Measurements from ENCODE around the gene NR6A1. TPM values are rescaled to one million over a fixed set of nuclear protein-coding genes. Genes with fewer than 3 reads are reported as not detected.

NR6A1 gene
- total RNA-seq, 1 experiment from 2014 or later = 0.77 TPM

GRCh38 chr9:124696101-124696500 lies 75.0 kb downstream of the NR6A1 start:
- peaks cover 10% of the 10 kb centered on the region for H3K4me1 ChIP-seq (ENCODE audit: insufficient read depth, low read length)
- no TSS peak for BruUV-seq (replicated peaks)

DNA sequence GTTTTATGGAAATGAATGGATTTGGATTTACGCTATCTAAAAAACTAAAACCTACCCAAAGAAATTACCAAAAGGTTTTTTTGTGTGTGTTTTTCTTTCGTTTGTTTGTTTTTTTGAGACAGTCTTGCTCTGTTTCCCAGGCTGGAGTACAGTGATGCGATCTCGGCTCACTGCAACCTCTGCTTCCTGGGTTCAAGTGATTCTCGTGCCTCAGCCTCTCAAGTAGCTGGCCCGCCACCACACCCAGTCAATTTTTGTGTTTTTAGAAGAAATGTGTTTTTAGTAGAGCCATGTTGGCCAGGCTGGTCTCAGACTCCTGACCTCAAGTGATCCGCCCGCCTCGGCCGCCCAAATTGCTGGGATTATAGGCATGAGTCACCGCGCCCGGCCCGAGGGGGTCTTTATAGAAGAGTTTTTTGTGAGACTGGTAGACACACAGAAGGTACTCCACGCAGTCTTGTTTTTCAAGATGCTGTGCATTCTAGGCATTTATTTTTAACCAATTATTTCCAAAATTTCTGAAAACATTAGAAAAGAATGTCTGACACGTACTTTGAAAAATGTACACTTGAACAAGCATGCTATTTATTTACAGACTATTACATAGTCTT lies 75.7 kb downstream of the NR6A1 start:
- no peak overlapping the region for H3K27ac ChIP-seq (ENCODE audit: low read length)
- ATAC-seq (no peak), DNase-seq (no peak)
- H3K9me2 ChIP-seq (replicated peaks; ENCODE audit: low read length) = no peaks in the 10 kb centered on the region
- H4K20me1 ChIP-seq (ENCODE audit: low read length) = no peaks in the 10 kb centered on the region
- no TSS peak for BruUV-seq (replicated peaks)
- no peaks in the 10 kb centered on the region for H3K79me2 ChIP-seq (ENCODE audit: low read length)
- no peaks in the 10 kb centered on the region for H3F3A ChIP-seq (ENCODE audit: low read length, unreplicated experiment)
- H3K4me1 ChIP-seq (ENCODE audit: insufficient read depth, low read length) = peaks cover 10% of the 10 kb centered on the region
- no peak overlapping the region for H3K4me3 ChIP-seq (ENCODE audit: low read length)
- no peaks in the 10 kb centered on the region for H3K27me3 ChIP-seq (ENCODE audit: low read length)
- no peak overlapping the region for H3K9ac ChIP-seq (ENCODE audit: low read length)
- H3K4me2 ChIP-seq (ENCODE audit: low read length) = no peak overlapping the region
- H3K9me3 ChIP-seq (ENCODE audit: low read length) = no peaks in the 10 kb centered on the region
- CTCF ChIA-PET = no interaction called here
- no peaks in the 10 kb centered on the region for H3K36me3 ChIP-seq (ENCODE audit: low read depth, low read length)
- POLR2A ChIA-PET (ENCODE audit: unreplicated experiment) = no interaction called here
- intact Hi-C loops (cut with micrococcal nuclease) = no loop called here
- TF ChIP-seq EZH2phosphoT487 (IDR thresholded peaks at IDR 0.05; ENCODE audit: borderline replicate concordance, low read length) (no peak), CTCF (conservative IDR thresholded peaks at IDR 0.05; ENCODE audit: low read depth, low read length) (no peak), EZH2 (IDR thresholded peaks at IDR 0.05; ENCODE audit: low read length, unreplicated experiment) (no peak)
- H2AFZ ChIP-seq (ENCODE audit: low read length) = no peak overlapping the region

More at GRCh38 chr9:124696101-124696500, 75.0 kb downstream of the NR6A1 start:
- no peak overlapping the region for H3K4me3 ChIP-seq (ENCODE audit: low read length)
- H3K9ac ChIP-seq (ENCODE audit: low read length) = no peak overlapping the region
- no peaks in the 10 kb centered on the region for H3F3A ChIP-seq (ENCODE audit: low read length, unreplicated experiment)
- CTCF ChIA-PET = no interaction called here
- no peak overlapping the region for H3K4me2 ChIP-seq (ENCODE audit: low read length)
- H3K27me3 ChIP-seq (ENCODE audit: low read length) = no peaks in the 10 kb centered on the region
- H3K79me2 ChIP-seq (ENCODE audit: low read length) = no peaks in the 10 kb centered on the region
- no peak overlapping the region for H2AFZ ChIP-seq (ENCODE audit: low read length)
- no peaks in the 10 kb centered on the region for H3K36me3 ChIP-seq (ENCODE audit: low read depth, low read length)
- ATAC-seq (no peak), DNase-seq (no peak)
- POLR2A ChIA-PET (ENCODE audit: unreplicated experiment) = no interaction called here
- TF ChIP-seq EZH2phosphoT487 (IDR thresholded peaks at IDR 0.05; ENCODE audit: borderline replicate concordance, low read length) = no peak
- TF ChIP-seq CTCF (conservative IDR thresholded peaks at IDR 0.05; ENCODE audit: low read depth, low read length) = no peak
- TF ChIP-seq EZH2 (IDR thresholded peaks at IDR 0.05; ENCODE audit: low read length, unreplicated experiment) = no peak
- H3K27ac ChIP-seq (ENCODE audit: low read length) = no peak overlapping the region
- no peaks in the 10 kb centered on the region for H4K20me1 ChIP-seq (ENCODE audit: low read length)
- intact Hi-C loops (cut with micrococcal nuclease) = no loop called here
- no peaks in the 10 kb centered on the region for H3K9me2 ChIP-seq (replicated peaks; ENCODE audit: low read length)
- no peaks in the 10 kb centered on the region for H3K9me3 ChIP-seq (ENCODE audit: low read length)

DNA sequence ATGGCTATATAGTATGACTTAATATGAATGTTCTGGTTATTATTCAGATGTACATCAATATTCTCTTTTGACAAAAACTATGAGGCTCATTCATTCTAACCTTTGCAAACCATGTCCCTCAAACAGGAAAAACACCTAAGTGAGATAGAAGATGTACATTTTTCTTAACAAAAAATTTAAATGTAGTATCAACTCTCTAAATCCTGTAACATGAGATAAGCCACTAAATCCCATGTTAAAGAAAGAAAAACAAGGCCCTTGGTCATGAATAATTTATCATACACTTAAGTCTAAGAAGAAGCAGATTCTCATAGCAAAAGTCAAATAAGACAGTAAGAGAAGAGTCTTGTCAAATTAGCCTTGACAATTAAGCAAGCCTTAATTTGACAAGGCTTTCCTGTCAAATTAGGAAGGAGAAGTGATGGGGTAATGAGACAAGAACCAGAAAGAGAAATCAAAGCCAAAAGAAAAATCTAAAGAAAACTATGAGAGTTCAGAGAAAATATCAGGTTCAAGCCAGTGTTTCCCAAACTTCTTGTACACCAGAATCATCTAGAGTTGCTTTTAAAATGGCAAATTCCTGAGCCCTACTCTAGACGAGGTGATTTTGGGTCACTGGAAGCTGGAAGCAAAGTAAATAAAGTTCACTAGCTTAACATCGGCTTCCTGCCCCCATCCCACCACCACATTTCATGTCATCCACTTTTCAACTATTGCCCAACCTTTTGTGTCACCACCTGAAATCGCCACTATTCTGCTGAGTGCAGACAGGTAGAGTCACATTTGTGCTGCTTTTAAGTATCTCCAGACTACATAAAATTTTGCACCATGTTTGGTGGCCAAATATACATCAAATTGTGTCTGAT lies 76.5 kb downstream of the NR6A1 start:
- Histone ChIP-seq H3K4me3 (ENCODE audit: low read length) (no peak overlapping the region), H3K79me2 (ENCODE audit: low read length) (no peaks in the 10 kb centered on the region), H3K9me3 (ENCODE audit: low read length) (no peaks in the 10 kb centered on the region), H3F3A (ENCODE audit: low read length, unreplicated experiment) (no peaks in the 10 kb centered on the region), H3K4me2 (ENCODE audit: low read length) (no peak overlapping the region), H3K4me1 (ENCODE audit: insufficient read depth, low read length) (peaks cover 10% of the 10 kb centered on the region), H3K27me3 (ENCODE audit: low read length) (no peaks in the 10 kb centered on the region), H3K9me2 (replicated peaks; ENCODE audit: low read length) (no peaks in the 10 kb centered on the region), H3K27ac (ENCODE audit: low read length) (no peak overlapping the region), H2AFZ (ENCODE audit: low read length) (no peak overlapping the region), H3K36me3 (ENCODE audit: low read depth, low read length) (no peaks in the 10 kb centered on the region), H3K9ac (ENCODE audit: low read length) (no peak overlapping the region), H4K20me1 (ENCODE audit: low read length) (no peaks in the 10 kb centered on the region)
- ATAC-seq = no peak
- POLR2A ChIA-PET (ENCODE audit: unreplicated experiment) = no interaction called here
- TF ChIP-seq CTCF (conservative IDR thresholded peaks at IDR 0.05; ENCODE audit: low read depth, low read length) = no peak
- no peak for TF ChIP-seq EZH2 (IDR thresholded peaks at IDR 0.05; ENCODE audit: low read length, unreplicated experiment)
- no peak for TF ChIP-seq EZH2phosphoT487 (IDR thresholded peaks at IDR 0.05; ENCODE audit: borderline replicate concordance, low read length)
- no TSS peak for BruUV-seq (replicated peaks)
- DNase-seq = no peak
- intact Hi-C loops (cut with micrococcal nuclease) = no loop called here
- CTCF ChIA-PET = no interaction called here
